Kidney (tissue), 14 donors: ENCODE measurements around the gene TBCK. TPM values are rescaled to one million over a fixed set of nuclear protein-coding genes. Genes with fewer than 3 reads are reported as not detected.

Experiments
- DNase-seq, 5 donors: peaks; one replicate each; pipeline ENCODE4 v3.0.0-alpha.2; 2013 to 2020
- FAIRE-seq: peaks from 2 replicates; lab custom pipeline; 2012; peaks lifted over from hg19 to GRCh38; lab: Jason Lieb, UNC
- H3K27ac ChIP-seq, 2 donors: one replicate each; pipeline ENCODE4 v1.7.0; 2013; ENCODE audit warnings: low read depth in 2 of 2, low read length in 2 of 2, inconsistent platforms in 1 of 2
- H3K27me3 ChIP-seq: one replicate; pipeline ENCODE4 v1.7.1; 2013; ENCODE audit warnings: low read length, inconsistent platforms; ENCODE audit not compliant: control insufficient read depth, insufficient read depth
- H3K36me3 ChIP-seq, 3 donors: one replicate each; pipeline versions ENCODE4 v1.7.0 to v1.7.1; 2013; ENCODE audit warnings: low read length in 3 of 3, control low read depth in 1 of 3, inconsistent platforms in 1 of 3; ENCODE audit not compliant: insufficient read depth in 3 of 3, control insufficient read depth in 2 of 3
- H3K4me1 ChIP-seq, 3 donors: one replicate each; pipeline versions ENCODE4 v1.7.0 to v1.7.1; 2013; ENCODE audit warnings: low read length in 3 of 3, inconsistent platforms in 1 of 3, low read depth in 1 of 3; ENCODE audit not compliant: control insufficient read depth in 2 of 3, insufficient read depth in 2 of 3
- H3K4me3 ChIP-seq, 3 donors: one replicate each; pipeline versions ENCODE4 v1.7.0 to v1.8.1; 2013; ENCODE audit warnings: low read length in 3 of 3, control low read depth in 1 of 3, inconsistent platforms in 1 of 3
- H3K9ac ChIP-seq, 3 donors: one replicate each; pipeline versions ENCODE4 v1.7.0 to v1.7.1; 2013; ENCODE audit warnings: low read length in 3 of 3, control low read depth in 1 of 3, inconsistent platforms in 1 of 3
- H3K9me3 ChIP-seq, 3 donors: one replicate each; pipeline versions ENCODE4 v1.7.0 to v1.7.1; 2013; ENCODE audit warnings: low read length in 3 of 3, control low read depth in 1 of 3, inconsistent platforms in 1 of 3; ENCODE audit not compliant: control insufficient read depth in 2 of 3, insufficient read depth in 1 of 3
- CTCF ChIP-seq: IDR thresholded peaks from 3 replicates; pipeline ENCODE4 v1.5.1; 2012; ENCODE audit warnings: mild to moderate bottlenecking, moderate library complexity, borderline replicate concordance; ENCODE audit not compliant: insufficient read depth; ENCODE audit errors: extremely low read depth
- intact Hi-C: fragments of 100-400 bp; cut with DNase I; formaldehyde crosslinking; loops from one replicate; pipeline ENCODE4 v1.11.1; 2022
- polyA plus RNA-seq: library from polyadenylated mRNA; stranded (reverse); fragments of 350-450 nt; fragmentation: Illumina TruSeq; extraction: RNeasy Lipid Tissue Mini Kit (QIAGEN cat#74804); gene quantifications from one replicate; pipeline ENCODE4 v1.2.3, GENCODE V29; 2014; ENCODE audit warnings: low read depth, low replicate concordance; ENCODE audit not compliant: insufficient read depth
- total RNA-seq: library from RNA; stranded (reverse); fragmentation: NEBNext Ultra II Directional; extraction: Animal tissue kit (Norgen Biotek cat#: 25700); gene quantifications from one replicate; pipeline ENCODE4 v1.2.1, GENCODE V29; 2021
- donor health status: control.
- donor health status: control.
- donor health status: control.
- donor health status: control.
- donor health status: control.
- donor health status: DM: yes; HTN: yes; CAD: no.
- donor health status: Normal renal cell carcinoma (clear cell type).

TBCK gene
- total and polyA plus RNA-seq, 2 donors from 2014 or later = 15.8 to 50.0 TPM

DNA sequence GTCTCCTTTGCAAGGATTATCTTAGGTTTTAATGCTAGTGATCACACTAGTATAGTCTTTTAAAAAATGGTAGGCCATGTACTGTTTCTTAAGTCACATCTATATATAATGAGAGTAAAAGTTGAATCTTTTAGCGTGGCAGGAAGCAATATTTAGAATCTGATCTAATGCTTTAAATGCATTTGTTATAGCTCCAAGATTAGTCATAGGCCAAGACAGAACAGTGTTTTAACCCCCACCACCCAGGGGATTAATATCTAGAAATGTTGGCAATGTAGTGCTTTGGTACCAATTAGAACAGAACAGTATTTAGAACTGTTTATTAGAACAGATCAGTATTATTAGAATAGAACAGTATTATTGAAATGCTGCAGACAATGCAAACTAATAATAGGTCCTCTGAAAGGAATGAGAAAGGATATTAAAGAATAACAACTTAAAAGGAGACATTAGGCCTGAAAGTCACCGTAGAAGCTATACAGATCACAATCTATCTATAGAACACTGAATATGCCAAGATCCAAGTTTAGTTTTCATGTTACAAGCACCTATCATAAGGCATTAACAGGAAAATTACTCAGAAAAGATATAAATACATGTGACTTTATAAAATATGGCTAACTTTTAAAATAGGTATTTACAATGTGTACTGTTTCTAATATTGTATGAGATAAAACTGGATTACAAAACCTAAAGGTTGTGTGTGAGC lies 274.6 kb downstream of the TBCK start:
- no peak for TF ChIP-seq CTCF
- Histone ChIP-seq H3K36me3 (no peaks in the 10 kb centered on the region), H3K4me1 (no peaks in the 10 kb centered on the region), H3K9me3 (no peaks in the 10 kb centered on the region), H3K4me3 (no peak overlapping the region), H3K9ac (no peak overlapping the region), H3K27me3 (no peaks in the 10 kb centered on the region), H3K27ac (no peak overlapping the region)
- intact Hi-C loops = no loop called here
- no peak for FAIRE-seq
- DNase-seq = no peak

DNA sequence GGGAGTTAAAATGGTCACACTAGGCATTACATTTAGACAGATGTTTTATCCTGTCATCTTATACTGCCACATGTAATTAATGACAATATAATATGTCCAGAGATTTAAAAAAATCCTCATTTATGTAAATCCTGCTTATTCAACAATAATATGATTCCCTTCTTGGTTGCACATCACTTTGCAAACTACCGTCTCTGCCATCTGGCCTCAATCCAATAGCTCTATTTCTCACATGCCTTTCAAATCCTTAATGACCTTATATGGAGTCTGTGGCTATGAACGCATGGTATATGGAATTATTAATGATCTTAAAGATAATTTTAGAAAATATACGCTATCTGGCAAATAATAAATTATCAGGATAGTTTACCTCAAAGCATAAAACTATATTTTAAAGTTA lies 276.2 kb downstream of the TBCK start:
- Histone ChIP-seq H3K9ac (no peak overlapping the region), H3K27me3 (no peaks in the 10 kb centered on the region), H3K9me3 (no peaks in the 10 kb centered on the region), H3K27ac (no peak overlapping the region), H3K36me3 (no peaks in the 10 kb centered on the region), H3K4me1 (no peaks in the 10 kb centered on the region), H3K4me3 (no peak overlapping the region)
- TF ChIP-seq CTCF = no peak
- intact Hi-C loops = no loop called here
- DNase-seq (no peak), FAIRE-seq (no peak)

GRCh38 chr4:106038908-106039307 lies 277.1 kb downstream of the TBCK start:
- no peak for FAIRE-seq
- no peak overlapping the region for H3K4me3 ChIP-seq
- no peak for DNase-seq
- H3K4me1 ChIP-seq = no peaks in the 10 kb centered on the region
- H3K36me3 ChIP-seq = no peaks in the 10 kb centered on the region
- no peak overlapping the region for H3K9ac ChIP-seq
- H3K27me3 ChIP-seq = no peaks in the 10 kb centered on the region
- H3K9me3 ChIP-seq = no peaks in the 10 kb centered on the region
- no peak overlapping the region for H3K27ac ChIP-seq
- no peak for TF ChIP-seq CTCF
- intact Hi-C loops = no loop called here
